ENCODE data around the gene MAP4K2. TPM values are rescaled to one million over a fixed set of nuclear protein-coding genes. Genes with fewer than 3 reads are reported as not detected.

The MAP4K2 gene
- total RNA-seq, 1 experiment from 2014 or later = 24.5 TPM

- TF ChIP-seq PRDM15 (CRISPR knock-in tag; IDR thresholded peaks at IDR 0.05) (no peak), TEAD1 (CRISPR knock-in tag; IDR thresholded peaks at IDR 0.05) (no peak), NR3C1 (CRISPR knock-in tag; conservative IDR thresholded peaks at IDR 0.05; ENCODE audit: low read depth) (no peak), IRF1 (CRISPR knock-in tag; IDR thresholded peaks at IDR 0.05) (no peak), STAT6 (CRISPR knock-in tag; conservative IDR thresholded peaks at IDR 0.05; ENCODE audit: low read depth) (no peak), GABPB1 (CRISPR knock-in tag; IDR thresholded peaks at IDR 0.05) (no peak), CBFB (CRISPR knock-in tag; IDR thresholded peaks at IDR 0.05; ENCODE audit: low read depth) (no peak), ZNF416 (CRISPR knock-in tag; IDR thresholded peaks at IDR 0.05) (no peak), NR2C2 (CRISPR knock-in tag; IDR thresholded peaks at IDR 0.05) (no peak), MAX (CRISPR knock-in tag; IDR thresholded peaks at IDR 0.05) (no peak), ZNF263 (CRISPR knock-in tag; IDR thresholded peaks at IDR 0.05; ENCODE audit: low read depth) (no peak)
Measured at GRCh38 chr11:64763526-64764039, 39.4 kb downstream of the MAP4K2 start (continued).

- no peaks in the 10 kb centered on the region for H3K9me3 Mint-ChIP-seq
- DNase-seq (ENCODE audit: low spot score) (peak; percentile 53), ATAC-seq (peak; percentile 18)
- H3K4me3 Mint-ChIP-seq = peak overlapping the region; percentile 43
- CTCF ChIA-PET = interaction anchor here (0.5 to 7.5 kb wide), 9 partner anchors 10 to 555 kb away, joined by 3 to 150 read pairs (median 6); partner anchors contain the start of genes ARL2, RASGRP2 and SF1
- peak overlapping the region; percentile 98 for H3K27ac Mint-ChIP-seq
- H3K36me3 Mint-ChIP-seq = peaks cover 30% of the 10 kb centered on the region
- POLR2A ChIA-PET = interaction anchor here (0.6 to 5.0 kb wide), 4 partner anchors 12 to 204 kb away, joined by 3 to 45 read pairs (median 6); partner anchors contain the start of genes RASGRP2 and SF1
- H3K27me3 Mint-ChIP-seq (ENCODE audit: low read depth) = no peaks in the 10 kb centered on the region
- H3K4me1 Mint-ChIP-seq = peaks cover 88% of the 10 kb centered on the region
- TF ChIP-seq SP1 (CRISPR knock-in tag; conservative IDR thresholded peaks at IDR 0.05) (peak; percentile 29), NFE2L1 (CRISPR knock-in tag; IDR thresholded peaks at IDR 0.05) (peak; percentile 80), TCF7 (CRISPR knock-in tag; IDR thresholded peaks at IDR 0.05; ENCODE audit: low read depth) (no peak), FOXP4 (CRISPR knock-in tag; IDR thresholded peaks at IDR 0.05) (0 out of 2 replicates have a peak, but pooled peaks have one; percentile 59), NR3C1 (CRISPR knock-in tag; conservative IDR thresholded peaks at IDR 0.05; ENCODE audit: low read depth) (no peak), ERG (CRISPR knock-in tag; IDR thresholded peaks at IDR 0.05) (peak; percentile 56; the same call in 1 of the 2 replicates), ZNF281 (CRISPR knock-in tag; IDR thresholded peaks at IDR 0.05) (0 out of 2 replicates have a peak, but pooled peaks have one; percentile 37), ZNF396 (CRISPR knock-in tag; IDR thresholded peaks at IDR 0.05; ENCODE audit: borderline replicate concordance) (no peak), FOXK1 (CRISPR knock-in tag; IDR thresholded peaks at IDR 0.05) (peak; percentile 59; the same call in 1 of the 2 replicates), ZNF423 (CRISPR knock-in tag; IDR thresholded peaks at IDR 0.05) (peak; percentile 97)
Measured at GRCh38 chr11:64762674-64763525, 40.1 kb downstream of the MAP4K2 start.
